ENCODE measurements around the gene GGTA1. TPM values are rescaled to one million over a fixed set of nuclear protein-coding genes. Genes with fewer than 3 reads are reported as not detected.

The GGTA1 gene
- total RNA-seq, 1 experiment from 2014 or later: not detected

- ATAC-seq (no peak), DNase-seq (ENCODE audit: low read depth, low spot score) (no peak)
- RAD21 ChIA-PET (ENCODE audit: low non-redundant PET in 1 of 2, low total read pairs in 2 of 2, uncharacterized antibody in 2 of 2, unreplicated experiment in 2 of 2): no interaction called here
- Histone ChIP-seq H3K9ac (ENCODE audit: low read length) (no peak overlapping the region), H3K27ac (ENCODE audit: low read depth, low read length) (no peak overlapping the region), H3K9me2 (ENCODE audit: insufficient read depth) (no peaks in the 10 kb centered on the region), H2AFZ (ENCODE audit: low read depth, low read length, poor library complexity, severe bottlenecking) (no peak overlapping the region), H3K4me2 (ENCODE audit: low read length) (no peak overlapping the region), H3K36me3 (ENCODE audit: control insufficient read depth in 1 of 2, insufficient read depth in 2 of 2, low read length in 2 of 2) (no peaks in the 10 kb centered on the region), H4K20me1 (ENCODE audit: insufficient read depth) (no peaks in the 10 kb centered on the region), H3K79me2 (ENCODE audit: insufficient read depth, low read length) (no peaks in the 10 kb centered on the region), H3K27me3 (ENCODE audit: insufficient read depth, low read length) (no peaks in the 10 kb centered on the region), H3K4me3 (replicated peaks in 1 of 2; ENCODE audit: low read depth in 1 of 2, low read length in 2 of 2) (no peak overlapping the region), H3K9me3 (ENCODE audit: control insufficient read depth in 1 of 2, insufficient read depth in 1 of 2, low read depth in 1 of 2, low read length in 2 of 2) (peaks cover 0 to 6% of the 10 kb centered on the region in 2 experiments; a peak in 1 of 4 replicates), H3K4me1 (ENCODE audit: control insufficient read depth in 1 of 2, insufficient read depth in 2 of 2, low read length in 2 of 2) (no peaks in the 10 kb centered on the region)
- POLR2A ChIA-PET: no interaction called here
- CTCF ChIA-PET: no interaction called here
- intact Hi-C loops (cut with micrococcal nuclease): no loop called here
- no TSS peak for BruUV-seq (replicated peaks)
- TF ChIP-seq ZNF274 (IDR thresholded peaks at IDR 0.05; ENCODE audit: low read depth, low read length) (no peak), JUND (IDR thresholded peaks at IDR 0.05) (no peak), FOSL1 (IDR thresholded peaks at IDR 0.05; ENCODE audit: low read depth) (no peak)
Measured at GRCh38 chr9:121491111-121491510, 8.5 kb downstream of the GGTA1 start.

- H3K27ac ChIP-seq (ENCODE audit: low read depth, low read length): no peak overlapping the region
- H2AFZ ChIP-seq (ENCODE audit: low read depth, low read length, poor library complexity, severe bottlenecking): no peak overlapping the region
- TF ChIP-seq CBX3 (IDR thresholded peaks at IDR 0.05; ENCODE audit: low read depth): no peak
- TF ChIP-seq ATF3 (IDR thresholded peaks at IDR 0.05): no peak
- no peak for TF ChIP-seq ELF1 (IDR thresholded peaks at IDR 0.05; ENCODE audit: borderline replicate concordance, low read depth)
- no peak for TF ChIP-seq SIN3A (IDR thresholded peaks at IDR 0.05; ENCODE audit: low read depth)
- no peak for TF ChIP-seq EZH2phosphoT487 (IDR thresholded peaks at IDR 0.05; ENCODE audit: borderline replicate concordance)
- TF ChIP-seq TCF7L2 (IDR thresholded peaks at IDR 0.05; ENCODE audit: borderline replicate concordance, extremely low read depth, insufficient read depth, insufficient read length): no peak
- TF ChIP-seq REST (IDR thresholded peaks at IDR 0.05; ENCODE audit: low read depth): no peak
- TF ChIP-seq SRF (IDR thresholded peaks at IDR 0.05; ENCODE audit: low read depth): no peak
- TF ChIP-seq YY1 (IDR thresholded peaks at IDR 0.05; ENCODE audit: extremely low read depth, insufficient replicate concordance, low read depth, low read length): no peak
- TF ChIP-seq ZBTB33 (IDR thresholded peaks at IDR 0.05; ENCODE audit: extremely low read depth, insufficient replicate concordance, low read length): no peak
- TF ChIP-seq SP1 (IDR thresholded peaks at IDR 0.05; ENCODE audit: low read depth): no peak
- no peak for TF ChIP-seq EZH2 (IDR thresholded peaks at IDR 0.05)
- TF ChIP-seq CEBPB (IDR thresholded peaks at IDR 0.05; ENCODE audit: low read depth): no peak
- no peak for TF ChIP-seq EGR1 (IDR thresholded peaks at IDR 0.05; ENCODE audit: low read depth)
- POLR2A ChIA-PET: no interaction called here
- no peaks in the 10 kb centered on the region for H3K9me2 ChIP-seq (ENCODE audit: insufficient read depth)
- no peaks in the 10 kb centered on the region for H3K4me1 ChIP-seq (ENCODE audit: control insufficient read depth in 1 of 2, insufficient read depth in 2 of 2, low read length in 2 of 2)
- H3K79me2 ChIP-seq (ENCODE audit: insufficient read depth, low read length): no peaks in the 10 kb centered on the region
- CTCF ChIA-PET: interaction anchor here (1.5 to 1.9 kb wide), 2 partner anchors 9 to 26 kb away, joined by 4 to 9 read pairs; no protein-coding TSS in a partner anchor
- H3K27me3 ChIP-seq (ENCODE audit: insufficient read depth, low read length): no peaks in the 10 kb centered on the region
- no peaks in the 10 kb centered on the region for H4K20me1 ChIP-seq (ENCODE audit: insufficient read depth)
- intact Hi-C loops (cut with micrococcal nuclease): no loop called here
- RAD21 ChIA-PET (ENCODE audit: low non-redundant PET in 1 of 2, low total read pairs in 2 of 2, uncharacterized antibody in 2 of 2, unreplicated experiment in 2 of 2): no interaction called here
- DNase-seq (ENCODE audit: low read depth, low spot score) (no peak), ATAC-seq (no peak)
- no peak overlapping the region for H3K9ac ChIP-seq (ENCODE audit: low read length)
- no peaks in the 10 kb centered on the region for H3K9me3 ChIP-seq (ENCODE audit: control insufficient read depth in 1 of 2, insufficient read depth in 1 of 2, low read depth in 1 of 2, low read length in 2 of 2)
- no peaks in the 10 kb centered on the region for H3K36me3 ChIP-seq (ENCODE audit: control insufficient read depth in 1 of 2, insufficient read depth in 2 of 2, low read length in 2 of 2)
- H3K4me2 ChIP-seq (ENCODE audit: low read length): no peak overlapping the region
- H3K4me3 ChIP-seq (replicated peaks in 1 of 2; ENCODE audit: low read depth in 1 of 2, low read length in 2 of 2): no peak overlapping the region
- BruUV-seq (replicated peaks): no TSS peak
Measured at GRCh38 chr9:121489344-121489743, 10.3 kb downstream of the GGTA1 start.

Data from HCT116 (cell line).